ENCODE data around the gene MRTFB.

MRTFB gene

GRCh38 chr16:14131774-14132695, 60.9 kb downstream of the MRTFB start:
- POLR2A ChIA-PET: no interaction called here
- DNase-seq (ENCODE audit: low read depth, low spot score): no peak
- CTCF ChIA-PET: no interaction called here

GRCh38 chr16:14132696-14133048, 61.6 kb downstream of the MRTFB start:
- POLR2A ChIA-PET: no interaction called here
- CTCF ChIA-PET: no interaction called here
- TF ChIP-seq CTCF (IDR thresholded peaks at IDR 0.05; ENCODE audit: insufficient read depth, low read length, missing control alignments): no peak
- DNase-seq (ENCODE audit: low read depth, low spot score): no peak
- H3K4me3 ChIP-seq (ENCODE audit: low read depth, low read length): no peak overlapping the region

More at GRCh38 chr16:14131774-14132695, 60.9 kb downstream of the MRTFB start:
- TF ChIP-seq CTCF (IDR thresholded peaks at IDR 0.05; ENCODE audit: insufficient read depth, low read length, missing control alignments): no peak
- no peak overlapping the region for H3K4me3 ChIP-seq (ENCODE audit: low read depth, low read length)

- ChIA-PET POLR2A (no interaction called here), CTCF (interaction anchor here (0.7 to 1.1 kb wide), 2 partner anchors 10 to 12 kb away, joined by 3 read pairs; no protein-coding TSS in a partner anchor)
- DNase-seq (ENCODE audit: low read depth, low spot score): no peak
- no peak overlapping the region for H3K4me3 ChIP-seq (ENCODE audit: low read depth, low read length)
- TF ChIP-seq CTCF (IDR thresholded peaks at IDR 0.05; ENCODE audit: insufficient read depth, low read length, missing control alignments): no peak
Measured at GRCh38 chr16:14133907-14134306, 62.8 kb downstream of the MRTFB start.

GRCh38 chr16:14135704-14136103, 64.6 kb downstream of the MRTFB start:
- no peak for TF ChIP-seq CTCF (IDR thresholded peaks at IDR 0.05; ENCODE audit: insufficient read depth, low read length, missing control alignments)
- ChIA-PET CTCF (no interaction called here), POLR2A (no interaction called here)
- H3K4me3 ChIP-seq (ENCODE audit: low read depth, low read length): no peak overlapping the region
- DNase-seq (ENCODE audit: low read depth, low spot score): no peak

GRCh38 chr16:14139872-14140271, 68.8 kb downstream of the MRTFB start:
- H3K4me3 ChIP-seq (ENCODE audit: low read depth, low read length): no peak overlapping the region
- no peak for DNase-seq (ENCODE audit: low read depth, low spot score)
- CTCF ChIA-PET: no interaction called here
- no peak for TF ChIP-seq CTCF (IDR thresholded peaks at IDR 0.05; ENCODE audit: insufficient read depth, low read length, missing control alignments)
- POLR2A ChIA-PET: no interaction called here

- ChIA-PET CTCF (no interaction called here), POLR2A (no interaction called here)
- DNase-seq (ENCODE audit: low read depth, low spot score): no peak
- TF ChIP-seq CTCF (IDR thresholded peaks at IDR 0.05; ENCODE audit: insufficient read depth, low read length, missing control alignments): no peak
- H3K4me3 ChIP-seq (ENCODE audit: low read depth, low read length): no peak overlapping the region
Measured at GRCh38 chr16:14140923-14141322, 69.8 kb downstream of the MRTFB start.
